Stimulated activated CD8-positive, alpha-beta memory T cell treated with anti-CD3 and anti-CD28 coated beads, Interleukin-7, amount 100 ng/mL, for 4 hours (primary cell): ENCODE results near the gene ZDHHC24.
A peak's percentile ranks its signal among the peaks of the same experiment; 100 is the strongest.
"Not testable (repeated sequence)": the region's sequence is repeated elsewhere in the genome, so short reads cannot be mapped to it uniquely, and the experiment has no call there.

Experiments used
- DNase-seq, 2 donors: peaks; one replicate each; pipeline ENCODE4 v3.0.0-alpha.2; 2020; ENCODE audit warnings: low read depth in 2 of 2

The ZDHHC24 gene

DNA sequence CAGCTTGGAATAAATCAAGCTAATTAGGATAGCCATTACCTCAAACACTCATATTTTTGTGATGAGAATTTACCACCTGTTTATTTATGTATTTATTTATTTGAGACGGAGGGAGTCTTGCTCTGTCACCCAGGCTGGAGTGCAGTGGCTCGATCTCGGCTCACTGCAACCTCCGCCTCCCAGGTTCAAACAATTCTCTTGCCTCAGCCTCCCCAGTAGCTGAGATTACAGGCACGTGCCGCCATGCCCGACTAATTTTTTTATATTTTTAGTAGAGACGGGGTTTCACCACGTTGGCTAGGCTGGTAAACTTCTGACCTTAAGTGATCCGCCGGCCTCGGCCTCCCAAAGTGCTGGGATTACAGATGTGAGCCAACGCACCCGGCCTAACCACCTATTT, 896 bp downstream of the ZDHHC24 start:
- not testable (repeated sequence) for DNase-seq

DNA sequence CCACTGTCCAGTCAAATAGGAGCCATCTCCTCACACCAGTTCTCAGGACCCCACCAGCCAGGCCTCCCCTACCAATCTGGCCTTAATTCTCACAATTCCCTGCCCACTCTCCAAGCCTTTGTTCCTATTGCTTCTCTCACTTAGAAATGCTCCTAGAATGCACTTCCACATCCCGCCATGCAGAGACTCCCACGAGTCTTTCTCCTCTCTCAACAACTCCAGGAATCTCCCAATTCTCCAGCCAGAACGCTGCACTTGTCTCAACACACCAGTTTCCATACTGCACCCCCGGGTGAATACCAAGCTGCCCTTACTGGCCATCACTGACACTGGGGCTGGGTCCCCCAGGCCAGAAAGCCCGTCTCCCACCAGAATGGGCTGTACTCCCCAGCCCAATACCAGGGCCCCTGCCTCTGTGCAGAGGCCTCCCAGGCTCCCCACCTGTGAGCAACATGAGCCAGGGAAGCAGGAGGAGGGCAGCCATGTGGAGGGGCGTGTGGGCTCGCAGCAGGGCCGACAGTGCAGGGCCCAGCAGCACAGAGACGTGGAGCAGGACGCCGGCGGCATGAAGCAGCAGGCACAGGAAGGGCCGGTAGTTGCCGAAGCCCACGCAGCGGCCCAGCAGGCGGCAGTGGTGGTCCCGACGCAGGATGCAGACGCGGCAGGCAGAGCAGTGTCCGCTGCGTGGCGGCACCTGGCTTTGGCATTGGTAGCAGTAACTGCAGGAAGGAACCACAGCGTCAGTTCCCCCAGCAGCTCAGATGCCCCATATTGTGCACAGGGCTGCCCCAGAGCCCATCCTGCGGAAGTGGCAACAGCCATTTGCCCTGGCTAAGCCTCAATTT, 2.4 kb downstream of the ZDHHC24 start:
- DNase-seq, result peak; percentile 26 to 44

DNA sequence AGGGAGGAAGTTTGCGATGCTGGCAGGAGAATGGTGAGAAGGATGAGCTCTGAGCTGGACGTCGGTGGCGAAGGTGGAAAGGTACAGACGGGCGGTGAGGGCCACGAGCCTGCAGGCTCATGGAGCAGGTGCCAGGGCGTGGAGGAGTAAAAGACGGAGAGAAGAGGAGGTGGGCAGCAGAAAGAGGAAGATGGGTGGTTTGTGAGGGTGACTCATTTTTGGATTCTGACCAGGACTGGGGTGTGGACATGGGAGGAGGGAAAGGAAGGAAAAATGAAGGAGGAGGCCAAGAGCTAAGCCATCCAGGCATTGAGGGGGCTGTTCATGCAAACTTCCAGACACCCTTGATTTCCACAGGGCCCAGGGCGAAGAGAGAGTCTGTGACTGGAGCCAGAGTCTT, 3.5 kb downstream of the ZDHHC24 start:
- DNase-seq, result no peak

DNA sequence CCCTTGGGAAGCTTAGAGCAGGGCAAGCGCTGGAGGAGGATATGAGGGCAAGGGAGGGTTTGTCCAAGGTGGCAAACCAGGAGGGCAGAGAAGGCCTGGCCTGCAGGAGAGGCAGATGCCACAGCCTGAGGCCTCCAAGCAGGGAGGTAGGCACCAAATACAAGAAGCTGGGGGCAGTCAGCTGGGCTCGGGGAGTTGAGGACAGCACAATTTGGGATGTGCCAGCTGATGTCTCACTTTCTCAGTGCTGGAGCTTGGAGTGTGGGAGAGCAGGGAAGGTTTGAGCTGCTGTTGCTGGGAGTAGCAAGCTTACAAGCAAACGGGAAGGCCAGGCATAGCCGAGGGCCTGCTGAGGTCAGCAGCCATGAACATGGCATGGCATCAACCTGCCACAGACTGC, 4.0 kb downstream of the ZDHHC24 start:
- no peak for DNase-seq

DNA sequence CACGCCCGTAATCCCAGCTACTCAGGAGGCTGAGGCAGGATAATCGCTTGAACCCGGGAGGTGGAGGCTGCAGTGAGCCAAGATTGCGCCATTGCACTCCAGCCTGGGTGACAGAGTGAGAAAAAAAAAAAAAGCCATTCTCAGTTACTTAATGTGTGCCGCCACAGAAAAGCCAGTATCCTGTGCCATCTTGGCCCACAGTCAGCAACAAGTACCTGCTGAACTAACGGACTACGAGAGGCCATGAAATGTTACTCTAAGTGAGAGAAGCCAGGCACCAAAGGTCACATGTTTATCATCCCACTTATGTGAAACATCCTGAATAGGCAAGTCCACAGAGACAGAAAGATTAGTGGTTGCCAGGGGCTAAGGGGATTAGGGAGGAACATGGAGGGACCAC, 5.2 kb downstream of the ZDHHC24 start:
- DNase-seq, result not testable (repeated sequence)

DNA sequence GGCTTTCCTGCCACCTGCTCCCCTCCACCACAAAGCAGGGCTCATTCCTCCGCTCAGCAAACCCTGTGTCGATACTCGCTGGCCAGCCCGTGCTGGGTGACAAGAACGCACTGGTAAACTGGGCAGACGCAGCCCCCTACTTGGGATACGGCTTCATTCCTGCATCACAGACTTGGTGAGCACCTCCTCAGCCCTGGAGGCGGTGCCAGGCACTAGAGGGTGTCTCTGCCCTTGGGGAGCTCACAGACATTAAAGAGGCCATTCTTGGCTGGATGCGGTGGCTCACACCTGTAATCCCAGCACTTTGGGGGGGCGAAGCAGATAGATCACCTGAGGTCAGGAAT, 6.0 kb downstream of the ZDHHC24 start:
- DNase-seq, result no peak

DNA sequence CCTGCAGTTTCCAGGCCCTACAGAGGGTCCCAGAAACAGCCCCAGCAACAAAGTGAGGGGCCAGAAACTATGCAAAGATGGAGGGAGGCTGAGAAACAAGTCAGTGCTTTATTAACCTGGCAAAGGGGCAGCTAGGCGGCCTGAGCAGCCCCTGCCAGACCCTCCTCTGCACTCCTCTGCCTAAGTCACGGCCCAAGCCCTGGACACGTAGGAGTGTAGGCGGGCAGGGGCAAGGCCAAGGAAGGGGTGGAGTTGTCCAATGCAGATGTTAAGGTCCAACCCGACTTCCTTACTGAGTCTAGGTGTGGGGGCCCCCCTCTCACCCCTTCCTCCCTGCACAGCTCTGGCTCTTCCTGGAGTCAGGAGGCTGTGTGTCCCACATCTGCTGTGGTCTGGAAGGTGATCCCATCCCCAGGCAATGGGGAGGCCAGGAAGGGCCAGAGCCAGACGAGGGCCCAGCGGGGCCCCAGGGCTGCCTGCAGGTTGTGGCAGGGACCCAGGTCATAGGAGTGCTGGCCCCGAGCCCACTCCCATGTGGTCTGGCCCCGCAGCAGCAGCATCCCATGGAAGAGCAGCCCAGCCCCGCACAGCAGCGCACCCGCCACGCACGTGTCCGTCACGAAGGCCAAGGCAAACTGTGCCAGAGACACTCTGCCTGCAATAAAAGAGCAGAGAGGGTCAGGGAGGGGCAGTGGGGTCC, 6.5 kb downstream of the ZDHHC24 start:
- no peak for DNase-seq

DNA sequence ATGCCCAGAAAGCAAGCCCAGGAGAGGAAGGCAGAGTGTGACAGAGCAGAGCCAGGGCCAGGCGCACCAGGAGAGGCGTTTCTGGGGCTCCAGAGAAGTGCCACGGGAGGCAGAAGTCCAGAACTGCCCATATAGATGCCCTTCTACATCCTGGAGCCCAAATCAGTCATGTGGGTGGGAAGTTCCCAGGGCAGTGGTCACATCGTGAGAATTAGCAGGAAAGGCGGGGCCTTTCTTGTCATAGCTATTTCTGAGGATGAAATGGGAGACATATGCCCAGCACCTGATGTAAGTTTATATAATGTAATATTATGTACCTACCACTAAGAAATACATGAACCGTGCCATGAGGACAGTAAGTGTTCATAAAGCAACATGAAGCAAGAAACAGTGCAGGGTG, 13.1 kb downstream of the ZDHHC24 start:
- DNase-seq, result no peak

DNA sequence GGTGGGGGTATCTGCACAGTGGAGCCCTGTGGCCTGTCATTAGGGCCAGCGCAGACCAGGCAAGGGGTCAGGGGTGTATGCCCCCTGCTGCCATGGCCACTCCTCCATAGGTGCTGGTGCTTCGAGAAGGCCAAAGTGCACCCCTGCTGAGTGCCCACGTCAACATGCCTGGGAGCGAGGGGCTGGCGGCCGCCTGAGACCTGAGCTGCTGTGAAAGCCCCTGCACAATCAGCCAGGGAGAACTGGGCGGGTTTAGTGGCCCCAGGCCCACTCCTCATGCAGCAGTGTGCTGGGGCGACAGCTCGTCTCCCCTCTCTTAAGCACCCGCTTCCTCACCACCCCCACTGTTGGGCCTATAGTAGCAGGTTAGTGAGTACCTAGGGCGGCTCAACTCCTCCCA, 14.0 kb downstream of the ZDHHC24 start:
- no peak for DNase-seq

DNA sequence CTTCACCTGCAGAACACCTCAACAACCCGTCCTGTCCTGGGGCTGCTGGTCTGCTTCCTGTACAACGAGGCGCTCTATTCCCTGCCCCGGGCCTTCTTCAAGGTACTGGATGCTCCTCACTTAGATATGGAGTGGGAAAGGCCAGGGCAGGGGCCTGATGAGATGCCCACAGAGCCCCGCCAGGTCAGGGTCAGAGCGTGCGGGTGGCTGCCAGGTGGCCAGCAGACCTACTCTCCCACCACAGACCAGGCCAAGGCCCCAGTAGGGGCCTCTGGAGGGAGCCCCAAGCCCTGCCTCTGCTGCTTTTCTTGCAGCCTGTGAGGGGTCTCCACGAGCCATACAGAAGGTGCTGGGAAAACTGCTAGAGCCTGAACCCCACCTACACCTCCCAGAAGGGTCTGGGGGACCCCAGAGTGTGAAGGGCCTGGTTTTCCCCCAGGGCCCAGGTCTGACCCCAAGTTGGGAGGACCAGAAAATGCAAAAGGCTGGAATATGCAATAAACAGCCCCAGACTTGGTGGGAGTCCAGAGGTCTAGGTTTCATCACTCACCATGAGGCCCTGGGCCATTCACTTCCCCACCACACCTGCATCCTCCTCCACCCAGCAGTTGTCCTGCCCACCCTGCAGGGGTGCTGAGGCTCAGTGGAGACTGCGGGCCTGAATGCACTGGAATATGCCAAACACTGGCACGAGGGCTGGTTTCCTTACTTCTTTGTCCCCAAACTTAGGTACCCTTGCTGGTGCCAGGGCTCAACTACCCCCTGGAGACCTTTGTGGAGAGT, 14.7 kb downstream of the ZDHHC24 start:
- DNase-seq, result no peak

DNA sequence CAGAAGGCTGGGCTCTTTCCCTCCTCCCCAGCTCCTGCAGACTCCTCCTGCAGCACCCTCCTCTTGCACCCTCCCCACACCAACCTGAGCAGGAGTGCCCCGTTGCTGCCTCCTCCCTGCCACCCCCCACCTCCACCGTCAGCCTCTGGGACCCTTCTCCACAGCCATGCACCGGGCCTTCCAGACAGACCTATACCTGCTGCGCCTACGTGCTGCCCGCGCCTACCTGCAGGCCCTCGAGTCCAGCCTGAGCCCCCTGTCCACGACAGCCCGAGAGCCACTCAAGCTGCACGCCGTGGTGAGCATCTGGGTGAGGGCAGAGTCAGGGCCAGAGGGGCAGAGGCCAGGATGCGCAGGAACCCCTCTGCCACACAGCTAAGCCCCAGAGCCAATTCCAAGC, 16.2 kb downstream of the ZDHHC24 start:
- no peak for DNase-seq

DNA sequence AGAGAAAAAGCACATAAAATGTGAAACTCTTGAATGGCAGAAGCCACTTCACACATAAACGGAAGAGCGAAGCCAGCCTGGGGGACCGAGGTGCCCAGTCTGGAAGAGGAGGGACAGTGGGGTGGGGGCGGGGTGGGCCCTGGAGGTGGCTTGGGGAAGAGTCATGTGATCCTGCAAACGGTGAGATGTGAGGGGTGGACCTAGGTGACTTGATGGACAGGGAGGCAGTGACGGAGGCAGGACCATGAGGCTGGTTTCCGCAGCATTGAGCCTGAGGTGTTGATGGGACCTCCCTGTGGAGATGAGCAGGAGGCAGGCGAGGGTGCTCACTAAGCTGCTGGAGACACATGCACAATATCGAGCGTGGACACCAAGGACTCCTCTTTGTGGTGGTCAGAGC, 16.8 kb downstream of the ZDHHC24 start:
- DNase-seq, result no peak

DNA sequence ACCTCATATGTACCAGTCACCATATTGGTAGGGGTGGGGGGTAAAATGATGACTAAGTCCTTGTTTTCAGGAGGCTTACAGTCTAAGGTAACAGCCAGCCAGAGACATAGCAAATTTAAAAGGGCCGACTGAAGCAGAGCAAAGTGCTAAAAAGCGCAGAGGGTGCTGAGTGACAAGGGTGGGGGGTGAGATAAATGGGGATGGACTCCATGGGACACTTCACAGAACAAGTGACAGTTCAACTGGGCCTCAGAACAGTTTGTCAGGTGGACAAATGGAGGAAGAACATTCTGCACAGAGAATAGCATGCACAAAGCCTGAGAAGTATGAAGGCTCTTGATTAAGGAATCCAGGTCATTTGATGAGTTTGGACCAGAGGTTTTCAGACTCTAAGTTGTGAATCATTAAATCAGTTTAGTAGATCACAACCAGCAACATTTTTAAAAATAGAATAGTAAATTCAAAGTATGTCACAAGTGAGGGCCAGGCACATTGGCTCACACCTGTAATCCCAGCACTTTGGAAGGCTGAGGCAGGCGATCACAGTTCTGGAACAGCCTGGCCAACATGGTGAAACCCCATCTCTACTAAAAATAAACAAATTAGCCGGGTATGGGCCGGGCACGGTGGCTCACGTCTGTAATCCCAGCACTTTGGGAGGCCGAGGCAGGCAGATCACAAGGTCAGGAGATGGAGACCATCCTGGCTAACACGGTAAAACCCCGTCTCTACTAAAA, 21.4 kb downstream of the ZDHHC24 start:
- no peak for DNase-seq

DNA sequence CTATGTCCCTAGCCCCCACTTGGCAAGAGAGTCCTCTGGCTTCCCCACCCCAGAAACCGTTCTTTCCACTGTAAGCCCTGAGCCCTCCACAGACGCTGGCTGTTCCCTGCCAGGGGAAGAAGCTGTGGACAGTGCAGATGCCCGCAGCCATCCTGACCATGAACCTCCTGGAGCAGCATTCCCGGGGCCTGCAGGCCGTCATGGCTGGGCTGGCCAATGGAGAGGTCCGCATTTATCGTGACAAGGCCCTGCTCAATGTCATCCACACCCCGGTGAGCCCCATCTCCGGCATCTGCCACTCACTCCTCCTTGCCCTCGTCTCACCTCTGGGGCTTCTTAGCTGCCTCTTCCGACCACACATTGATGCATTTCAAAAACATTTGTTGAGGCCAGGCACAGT, 22.2 kb downstream of the ZDHHC24 start:
- DNase-seq, result no peak

DNA sequence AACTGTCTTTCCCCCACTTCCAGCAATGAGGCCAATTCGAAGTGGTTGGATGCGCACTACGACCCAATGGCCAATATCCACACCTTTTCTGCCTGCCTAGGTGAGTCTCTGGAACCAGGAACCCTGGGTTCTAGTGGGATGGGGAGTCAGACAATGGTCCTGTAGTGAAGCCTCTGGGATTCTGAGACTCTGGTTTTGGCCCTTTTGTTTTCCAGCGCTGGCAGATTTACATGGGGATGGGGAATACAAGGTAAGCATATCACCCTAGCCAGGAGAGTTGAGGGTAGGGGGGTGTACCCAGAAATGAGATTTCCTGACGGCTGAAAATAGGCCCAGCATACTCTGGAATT, 34.9 kb downstream of the ZDHHC24 start:
- DNase-seq, result no peak

DNA sequence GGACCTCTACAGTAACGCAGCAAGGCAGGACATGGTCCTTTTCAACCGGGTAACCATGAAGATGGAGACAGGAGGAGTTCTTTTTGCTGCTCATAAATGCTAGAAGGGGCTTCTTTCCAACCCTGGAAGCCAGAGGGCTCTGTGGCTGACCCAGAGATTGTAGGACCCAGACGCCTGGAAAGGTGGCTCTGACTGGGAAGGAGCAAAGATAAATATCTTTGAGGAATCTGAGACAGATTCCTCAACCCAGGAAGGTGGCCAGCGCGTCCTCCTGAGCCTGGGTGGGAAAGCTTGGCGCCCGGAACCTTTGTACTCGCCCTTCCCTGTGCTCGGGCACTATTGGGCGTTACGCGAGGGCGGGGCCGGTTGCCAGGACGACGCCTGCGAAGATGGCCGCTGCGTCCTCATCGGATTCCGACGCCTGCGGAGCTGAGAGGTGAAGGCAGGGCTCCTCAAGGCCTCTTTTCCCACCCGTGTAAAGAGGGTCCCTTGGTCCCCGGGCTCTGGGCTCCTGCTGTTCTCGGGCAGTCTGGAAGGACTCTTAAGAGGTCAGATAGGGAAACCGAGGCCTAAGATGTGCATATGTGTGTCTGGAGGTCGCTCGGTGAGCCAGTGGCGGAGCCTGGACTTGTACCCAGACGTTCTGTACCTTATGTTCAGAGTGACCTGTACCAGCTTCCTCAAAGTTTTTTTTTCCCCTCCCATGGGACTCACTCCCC, 35.4 kb downstream of the ZDHHC24 start, which contains the start of gene BBS1:
Gene BBS1, plus strand, starts transcription at position 365 of the 719 bp plus-strand sequence. Its CDS starts 25 bp downstream, at position 390.
- peak; percentile 49 to 73 for DNase-seq

DNA sequence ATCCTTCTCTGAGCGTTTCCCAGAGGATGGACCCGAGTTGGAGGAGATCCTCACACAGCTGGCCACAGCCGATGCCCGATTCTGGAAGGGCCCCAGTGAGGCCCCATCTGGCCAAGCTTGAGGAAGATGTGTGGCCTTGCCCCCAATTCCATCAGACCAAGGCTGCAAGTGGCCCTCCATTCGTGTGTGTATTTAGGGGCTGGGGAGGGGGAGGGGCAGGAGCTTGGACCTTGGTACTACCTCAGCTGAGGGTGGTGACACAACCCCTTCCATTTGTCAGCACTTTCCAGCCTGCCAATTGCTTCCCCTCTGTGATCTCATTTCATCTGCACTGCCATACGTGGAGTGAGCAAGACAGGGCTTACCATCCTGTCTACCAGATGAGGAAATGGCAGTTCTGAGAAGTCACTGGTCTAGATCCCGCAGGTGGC, 36.7 kb downstream of the ZDHHC24 start:
- no peak for DNase-seq

DNA sequence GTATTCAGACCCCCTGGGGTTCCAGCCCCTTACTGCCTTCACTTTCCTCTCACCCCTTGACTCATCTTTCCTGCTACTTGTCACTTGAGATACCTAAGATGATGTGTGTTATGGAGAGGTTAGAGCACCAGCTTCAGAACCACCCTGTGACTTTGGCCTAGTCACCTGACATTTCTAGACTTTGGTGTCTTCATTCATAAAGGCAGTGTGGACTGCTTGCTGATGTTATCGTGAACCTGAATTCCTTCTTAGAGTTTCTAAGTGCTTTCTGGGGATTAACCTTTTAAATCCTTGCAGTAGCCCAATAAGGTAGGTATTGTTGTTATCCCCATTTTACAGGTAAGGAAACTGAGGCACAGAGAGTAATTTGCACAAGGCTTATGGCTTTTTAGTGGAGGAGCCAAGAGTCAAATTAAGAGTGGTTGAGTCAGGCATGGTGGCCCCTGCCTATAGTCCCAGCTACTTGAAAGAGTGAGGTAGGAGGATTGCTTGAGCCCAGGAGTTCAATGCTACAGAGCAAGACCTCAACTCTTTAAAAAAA, 40.5 kb downstream of the ZDHHC24 start:
- DNase-seq, result no peak

DNA sequence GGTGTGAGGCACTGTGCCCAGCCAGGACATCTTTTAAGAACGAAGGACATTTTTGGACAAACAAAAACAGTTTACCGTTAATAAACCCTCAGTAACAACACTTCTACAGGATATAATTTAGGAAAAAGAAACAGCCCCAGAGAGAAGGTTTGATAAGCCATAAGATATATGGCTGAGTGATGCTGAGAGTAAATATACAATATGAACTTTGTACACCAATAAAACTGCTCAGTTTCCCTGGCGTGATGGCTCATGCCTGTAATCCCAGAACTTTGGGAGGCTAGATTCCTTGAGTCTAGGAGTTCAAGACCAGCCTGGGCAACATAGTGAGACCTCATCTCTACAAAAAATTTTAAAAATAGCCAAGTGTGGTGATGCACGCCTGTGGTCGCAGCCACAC, 47.3 kb downstream of the ZDHHC24 start:
- DNase-seq, result no peak

DNA sequence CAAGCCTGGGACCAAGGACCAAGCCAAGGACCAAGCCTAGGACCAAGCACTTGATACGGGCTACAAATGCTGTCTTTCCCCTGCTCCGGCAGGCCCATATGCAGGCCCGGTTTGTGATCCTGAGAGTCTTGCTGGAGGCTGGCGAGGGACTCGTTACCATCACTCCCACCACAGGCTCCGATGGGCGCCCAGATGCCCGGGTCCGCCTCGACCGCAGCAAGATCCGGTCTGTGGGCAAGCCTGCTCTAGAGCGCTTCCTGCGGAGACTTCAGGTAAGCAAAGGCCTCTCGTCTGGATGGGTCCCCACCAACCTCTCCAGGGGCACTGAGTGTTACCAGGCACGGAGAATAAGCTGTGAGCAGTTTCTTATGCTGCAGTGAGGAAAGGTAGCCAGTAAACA, 48.6 kb downstream of the ZDHHC24 start:
- no peak for DNase-seq

DNA sequence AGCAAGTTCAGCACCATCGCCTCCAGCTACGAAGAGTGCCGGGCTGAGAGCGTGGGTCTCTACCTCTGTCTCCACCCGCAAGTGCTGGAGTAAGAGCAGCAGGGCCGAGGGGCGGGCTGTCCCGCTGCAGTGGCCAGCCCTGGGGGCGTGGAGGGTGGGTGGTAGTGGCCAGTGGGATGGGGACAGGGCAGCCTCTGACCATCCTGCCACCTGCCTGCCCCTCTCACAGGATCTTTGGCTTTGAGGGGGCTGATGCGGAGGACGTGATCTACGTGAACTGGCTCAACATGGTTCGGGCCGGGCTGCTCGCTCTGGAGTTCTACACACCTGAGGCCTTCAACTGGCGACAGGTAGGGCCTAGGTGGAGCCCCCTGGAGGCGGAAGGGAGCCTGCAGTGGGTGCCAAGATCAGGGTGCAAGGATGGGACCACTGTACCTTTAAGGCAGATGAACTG, 50.4 kb downstream of the ZDHHC24 start:
- DNase-seq, result no peak
